Hematopoietic multipotent progenitor cell treated with erythropoietin and hydrocortisone succinate and interleukin-3 and kit ligand, for 8 days (in vitro differentiated cells): ENCODE data around the gene CCDC137.
"Not testable (repeated sequence)": the region's sequence is repeated elsewhere in the genome, so short reads cannot be mapped to it uniquely, and the experiment has no call there.

Source experiments
- DNase-seq: peaks from one replicate; pipeline ENCODE4 v3.0.0-alpha.2; 2015

Gene CCDC137

GRCh38 chr17:81666342-81667191 is at the start of gene CCDC137, which contains the start of gene OXLD1:
Gene CCDC137, plus strand, starts transcription at chr17:81666737. Its CDS starts 30 bp downstream, at chr17:81666767.
Gene OXLD1, minus strand, starts transcription at chr17:81666605. Its CDS starts 28 bp downstream, at chr17:81666577.
- peak; percentile 96 for DNase-seq

- DNase-seq, result no peak
These were observed 49.7 kb upstream of the CCDC137 start for GRCh38 chr17:81616877-81617276.

- DNase-seq, result not testable (repeated sequence)
These were observed 48.2 kb upstream of the CCDC137 start for GRCh38 chr17:81618307-81618706.

- DNase-seq, result no peak
These were observed 44.9 kb upstream of the CCDC137 start for GRCh38 chr17:81621494-81622130.

GRCh38 chr17:81630274-81630673 is 36.3 kb upstream of the CCDC137 start:
- DNase-seq, result no peak

- no peak for DNase-seq
These were observed 35.1 kb upstream of the CCDC137 start for GRCh38 chr17:81631482-81631881.

GRCh38 chr17:81635431-81635830 is 31.1 kb upstream of the CCDC137 start:
- DNase-seq, result no peak

GRCh38 chr17:81635973-81636504 is 30.5 kb upstream of the CCDC137 start:
- DNase-seq, result peak; percentile 38

GRCh38 chr17:81636505-81637288 is 29.8 kb upstream of the CCDC137 start, which contains the start of the genes NPLOC4 and TSPAN10:
Gene NPLOC4, minus strand, starts transcription at chr17:81637112. Its CDS starts 182 bp downstream, at chr17:81636930.
Gene TSPAN10, plus strand, starts transcription at chr17:81637196. Its CDS starts 5,217 bp downstream, at chr17:81642413.
- peak; percentile 79 for DNase-seq

GRCh38 chr17:81638683-81639082 is 27.9 kb upstream of the CCDC137 start:
- no peak for DNase-seq

- DNase-seq, result no peak
These were observed 26.5 kb upstream of the CCDC137 start for GRCh38 chr17:81640011-81640410.

- no peak for DNase-seq
These were observed 24.6 kb upstream of the CCDC137 start for GRCh38 chr17:81641825-81642489.

GRCh38 chr17:81644496-81644895 is 22.0 kb upstream of the CCDC137 start:
- no peak for DNase-seq

GRCh38 chr17:81644976-81645952 is 21.3 kb upstream of the CCDC137 start:
- DNase-seq, result no peak

GRCh38 chr17:81646869-81647600 is 19.5 kb upstream of the CCDC137 start:
- peak; percentile 94 for DNase-seq

GRCh38 chr17:81647640-81648012 is 18.9 kb upstream of the CCDC137 start:
- no peak for DNase-seq

GRCh38 chr17:81648013-81648706 is 18.4 kb upstream of the CCDC137 start:
- DNase-seq, result no peak

GRCh38 chr17:81648707-81649085 is 17.8 kb upstream of the CCDC137 start:
- no peak for DNase-seq

GRCh38 chr17:81650951-81651350 is 15.6 kb upstream of the CCDC137 start:
- no peak for DNase-seq

GRCh38 chr17:81651692-81652091 is 14.8 kb upstream of the CCDC137 start:
- peak; percentile 66 for DNase-seq
